Measurements from ENCODE around the gene RNF114. TPM values are rescaled to one million over a fixed set of nuclear protein-coding genes. Genes with fewer than 3 reads are reported as not detected.

Gene RNF114
- polyA plus RNA-seq, 1 donor (not counting 4 experiments of a cell fraction or from before 2014, with no cell fraction given): 58.4 TPM

DNA sequence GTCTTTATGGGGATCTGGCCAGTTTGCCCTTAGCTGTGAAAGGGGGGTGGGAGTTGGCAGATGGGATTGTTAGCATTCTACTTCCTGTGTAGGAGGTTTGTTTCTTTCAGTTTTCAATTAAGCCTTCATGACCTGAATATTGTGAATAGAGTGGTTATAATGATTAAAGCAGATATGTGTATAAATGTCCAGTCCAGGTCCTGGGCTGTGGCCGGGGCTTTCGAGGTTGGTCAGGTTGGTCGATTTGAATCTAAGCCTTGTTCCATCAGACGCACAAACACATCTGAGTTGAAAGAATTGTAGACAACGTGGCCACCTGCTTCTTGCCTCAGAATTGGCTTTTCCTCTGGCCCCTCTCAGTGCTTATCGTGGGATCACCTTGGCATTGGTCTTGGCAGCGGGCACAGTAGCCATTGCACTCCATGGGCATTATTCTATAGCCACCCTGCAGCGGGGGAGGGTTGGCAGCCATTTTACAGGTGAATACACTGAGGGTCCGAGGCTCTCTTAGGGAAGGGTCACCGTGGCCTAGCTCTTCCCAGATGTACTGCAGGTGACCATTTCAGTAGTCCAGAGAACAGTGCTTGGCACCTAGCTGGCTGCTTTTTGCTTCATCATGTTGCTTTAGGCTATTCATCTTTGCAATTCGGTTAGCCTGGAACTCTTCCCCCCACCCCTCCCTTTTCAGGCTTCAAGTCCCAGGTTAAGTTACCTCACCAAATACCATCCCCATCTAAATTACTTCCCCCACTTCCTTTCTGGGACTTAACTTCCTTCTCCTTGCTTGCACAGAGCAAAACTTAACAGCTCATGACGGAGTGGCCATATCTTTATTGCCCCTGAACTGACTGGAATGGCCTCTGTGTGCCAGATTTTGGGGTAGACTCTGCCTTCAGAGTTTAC, 1.1 kb downstream of the RNF114 start:
- peaks cover 2% of the 10 kb centered on the region for H3K9me1 ChIP-seq (ENCODE audit: control insufficient read depth, extremely low read depth, insufficient read depth, low read length)
- H3K27me3 ChIP-seq (ENCODE audit: control insufficient read depth, extremely low read depth, insufficient read depth, low read length): no peaks in the 10 kb centered on the region
- no peak overlapping the region for H2AFZ ChIP-seq (ENCODE audit: control insufficient read depth, low read length)
- dilution Hi-C loops (cut with MboI; ENCODE audit: extremely low pct_ligation_motif_present, low sequenced_read_pairs): no loop called here
- peak overlapping the region; percentile 57 for H3K27ac ChIP-seq (ENCODE audit: control insufficient read depth, insufficient read depth, low read length)
- peak overlapping the region; percentile 78 for H3K9ac ChIP-seq (ENCODE audit: control insufficient read depth, extremely low read depth, insufficient read depth, low read length)
- peaks cover 9 to 19% of the 10 kb centered on the region in 2 experiments for H3K36me3 ChIP-seq (ENCODE audit: control insufficient read depth in 2 of 2, extremely low read depth in 1 of 2, insufficient read depth in 2 of 2, low read length in 2 of 2)
- TF ChIP-seq, protein P1, sequence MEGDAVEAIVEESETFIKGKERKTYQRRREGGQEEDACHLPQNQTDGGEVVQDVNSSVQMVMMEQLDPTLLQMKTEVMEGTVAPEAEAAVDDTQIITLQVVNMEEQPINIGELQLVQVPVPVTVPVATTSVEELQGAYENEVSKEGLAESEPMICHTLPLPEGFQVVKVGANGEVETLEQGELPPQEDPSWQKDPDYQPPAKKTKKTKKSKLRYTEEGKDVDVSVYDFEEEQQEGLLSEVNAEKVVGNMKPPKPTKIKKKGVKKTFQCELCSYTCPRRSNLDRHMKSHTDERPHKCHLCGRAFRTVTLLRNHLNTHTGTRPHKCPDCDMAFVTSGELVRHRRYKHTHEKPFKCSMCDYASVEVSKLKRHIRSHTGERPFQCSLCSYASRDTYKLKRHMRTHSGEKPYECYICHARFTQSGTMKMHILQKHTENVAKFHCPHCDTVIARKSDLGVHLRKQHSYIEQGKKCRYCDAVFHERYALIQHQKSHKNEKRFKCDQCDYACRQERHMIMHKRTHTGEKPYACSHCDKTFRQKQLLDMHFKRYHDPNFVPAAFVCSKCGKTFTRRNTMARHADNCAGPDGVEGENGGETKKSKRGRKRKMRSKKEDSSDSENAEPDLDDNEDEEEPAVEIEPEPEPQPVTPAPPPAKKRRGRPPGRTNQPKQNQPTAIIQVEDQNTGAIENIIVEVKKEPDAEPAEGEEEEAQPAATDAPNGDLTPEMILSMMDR (optimal IDR thresholded peaks at IDR 0.05 in 1 of 3, IDR thresholded peaks at IDR 0.05 in 1 of 3, conservative IDR thresholded peaks at IDR 0.05 in 1 of 3; ENCODE audit: extremely low read depth in 1 of 3, insufficient read depth in 2 of 3, low read length in 3 of 3): no peak
- TF ChIP-seq EZH2 (IDR thresholded peaks at IDR 0.05; ENCODE audit: low read length): no peak
- DNase-seq (ENCODE audit: low read depth, low spot score): no peak
- peak overlapping the region; percentile 62 to 95 (median 75) for H3K4me3 ChIP-seq (ENCODE audit: control insufficient read depth in 2 of 3, extremely low read depth in 1 of 3, insufficient read depth in 2 of 3, low read depth in 1 of 3, low read length in 3 of 3)
- H3K4me2 ChIP-seq (ENCODE audit: control insufficient read depth, extremely low read depth, insufficient read depth, low read depth, low read length): peak overlapping the region; percentile 95
- peaks cover 5% of the 10 kb centered on the region for H4K20me1 ChIP-seq (ENCODE audit: control insufficient read depth, extremely low read depth, insufficient read depth, low read length)
- no peaks in the 10 kb centered on the region for H3K9me3 ChIP-seq (ENCODE audit: control insufficient read depth, low read depth, low read length)
- peaks cover 59% of the 10 kb centered on the region for H3K79me2 ChIP-seq (ENCODE audit: control insufficient read depth, insufficient read depth, low read length)
- peaks cover 18% of the 10 kb centered on the region for H3K4me1 ChIP-seq (ENCODE audit: control insufficient read depth, extremely low read depth, insufficient read depth, low read length)
- no peak for FAIRE-seq

DNA sequence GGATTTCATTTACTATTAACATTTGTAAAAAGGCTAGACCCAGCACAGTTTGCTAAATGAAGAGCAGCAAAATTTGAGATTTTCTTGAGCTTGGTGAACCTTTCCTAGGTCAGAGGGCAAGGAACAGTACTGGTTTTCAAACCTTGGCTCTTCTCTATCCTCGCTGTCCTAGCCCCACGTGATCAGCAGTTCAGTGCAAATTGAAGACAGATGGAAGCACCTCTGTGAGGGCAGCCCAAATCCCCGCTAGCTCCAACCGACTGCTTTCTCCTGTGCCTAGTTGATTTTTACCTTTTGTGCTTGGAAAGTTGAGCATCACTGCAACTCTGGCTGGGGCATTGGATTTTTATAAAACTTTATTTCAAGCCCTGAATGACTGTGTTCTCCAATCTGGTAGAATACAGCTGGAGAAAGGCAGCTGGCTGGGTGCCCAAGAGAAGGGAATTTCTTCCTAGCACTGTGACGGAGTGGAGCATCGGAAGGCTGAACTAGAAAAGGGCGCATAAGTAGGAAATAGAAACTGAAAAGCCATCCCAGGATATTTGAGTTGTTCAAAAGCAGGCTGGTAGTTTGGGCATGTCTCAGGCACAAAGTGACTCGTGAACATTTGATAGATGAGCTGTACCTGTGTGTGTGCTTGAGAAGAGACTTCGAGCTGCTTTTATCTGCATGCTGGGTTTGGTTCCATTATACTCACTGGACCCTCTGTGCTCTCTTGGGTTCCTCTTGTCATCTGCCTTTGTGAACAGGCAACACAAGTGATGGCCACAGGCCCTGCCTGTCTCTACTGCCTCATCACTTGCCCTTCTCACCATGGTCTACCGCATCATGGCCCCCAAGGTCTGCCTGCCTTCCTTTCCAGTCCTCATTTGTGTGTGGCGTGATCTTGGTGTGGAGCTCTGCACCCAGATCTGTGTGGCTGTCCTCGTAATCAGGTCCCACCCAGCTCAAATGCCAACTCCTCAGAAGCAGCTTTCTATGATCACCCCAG, 2.3 kb downstream of the RNF114 start:
- peak overlapping the region; percentile 20 for H3K27ac ChIP-seq (ENCODE audit: control insufficient read depth, insufficient read depth, low read length)
- dilution Hi-C loops (cut with MboI; ENCODE audit: extremely low pct_ligation_motif_present, low sequenced_read_pairs): no loop called here
- DNase-seq (ENCODE audit: low read depth, low spot score): no peak

More for the DNA sequence above, 2.3 kb downstream of the RNF114 start:
- TF ChIP-seq, protein P1 (optimal IDR thresholded peaks at IDR 0.05 in 1 of 3, IDR thresholded peaks at IDR 0.05 in 1 of 3, conservative IDR thresholded peaks at IDR 0.05 in 1 of 3; ENCODE audit: extremely low read depth in 1 of 3, insufficient read depth in 2 of 3, low read length in 3 of 3): no peak
- no peak for TF ChIP-seq EZH2 (IDR thresholded peaks at IDR 0.05; ENCODE audit: low read length)
- Histone ChIP-seq H3K9ac (ENCODE audit: control insufficient read depth, extremely low read depth, insufficient read depth, low read length) (peak overlapping the region; percentile 35), H3K79me2 (ENCODE audit: control insufficient read depth, insufficient read depth, low read length) (peaks cover 69% of the 10 kb centered on the region), H3K36me3 (ENCODE audit: control insufficient read depth in 2 of 2, extremely low read depth in 1 of 2, insufficient read depth in 2 of 2, low read length in 2 of 2) (peaks cover 12 to 25% of the 10 kb centered on the region in 2 experiments), H4K20me1 (ENCODE audit: control insufficient read depth, extremely low read depth, insufficient read depth, low read length) (peaks cover 5% of the 10 kb centered on the region), H3K9me3 (ENCODE audit: control insufficient read depth, low read depth, low read length) (no peaks in the 10 kb centered on the region), H3K4me3 (ENCODE audit: control insufficient read depth in 2 of 3, extremely low read depth in 1 of 3, insufficient read depth in 2 of 3, low read depth in 1 of 3, low read length in 3 of 3) (peak overlapping the region in 2 of 3 experiments; percentile 62 to 75), H3K9me1 (ENCODE audit: control insufficient read depth, extremely low read depth, insufficient read depth, low read length) (peaks cover 2% of the 10 kb centered on the region), H2AFZ (ENCODE audit: control insufficient read depth, low read length) (no peak overlapping the region), H3K4me2 (ENCODE audit: control insufficient read depth, extremely low read depth, insufficient read depth, low read depth, low read length) (peak overlapping the region; percentile 95), H3K4me1 (ENCODE audit: control insufficient read depth, extremely low read depth, insufficient read depth, low read length) (peaks cover 18% of the 10 kb centered on the region), H3K27me3 (ENCODE audit: control insufficient read depth, extremely low read depth, insufficient read depth, low read length) (no peaks in the 10 kb centered on the region)
- no peak for FAIRE-seq
